GM18951 (cell line): ENCODE results near the gene DHRSX.
"Not testable (repeated sequence)": the region's sequence is repeated elsewhere in the genome, so short reads cannot be mapped to it uniquely, and the experiment has no call there.

Experiments used
- POLR2A ChIP-seq: IDR thresholded peaks from 4 replicates; pipeline ENCODE4 v1.6.1; 2011; ENCODE audit warnings: mild to moderate bottlenecking; ENCODE audit not compliant: insufficient read length, insufficient read depth; ENCODE audit errors: extremely low read depth
- in situ Hi-C: fragments of 300-500 bp; cut with MboI; formaldehyde crosslinking; loops from one replicate; pipeline ENCODE4 v1.12.0; 2022; ENCODE audit warnings: low sequenced_read_pairs, mixed read lengths, inconsistent platforms; ENCODE audit not compliant: unreplicated experiment

DHRSX gene

DNA sequence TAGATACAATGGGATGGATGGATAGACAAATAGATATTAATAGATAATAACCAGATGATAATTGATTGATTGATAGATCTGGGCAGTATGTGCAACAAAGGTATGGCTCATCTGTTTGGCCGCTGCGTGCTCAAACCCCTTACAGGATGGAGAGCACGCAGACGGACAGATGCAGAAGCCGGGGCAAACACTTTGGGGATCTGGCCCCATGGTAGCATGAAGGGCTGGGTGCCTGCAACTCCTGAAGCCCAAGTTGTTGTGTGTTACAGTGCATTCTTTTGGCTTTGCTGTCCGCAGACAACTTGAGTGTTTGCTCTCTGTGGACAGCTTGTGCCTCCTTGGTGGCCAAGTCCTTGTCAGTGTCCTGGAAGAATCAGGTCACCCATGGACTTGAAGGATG, 10.6 kb upstream of the DHRSX start:
- no peak for TF ChIP-seq POLR2A
- in situ Hi-C loops = no loop called here

- in situ Hi-C loops = no loop called here
- no peak for TF ChIP-seq POLR2A
These were observed 8.0 kb upstream of the DHRSX start for GRCh38 chrX:2508648-2509335.

DNA sequence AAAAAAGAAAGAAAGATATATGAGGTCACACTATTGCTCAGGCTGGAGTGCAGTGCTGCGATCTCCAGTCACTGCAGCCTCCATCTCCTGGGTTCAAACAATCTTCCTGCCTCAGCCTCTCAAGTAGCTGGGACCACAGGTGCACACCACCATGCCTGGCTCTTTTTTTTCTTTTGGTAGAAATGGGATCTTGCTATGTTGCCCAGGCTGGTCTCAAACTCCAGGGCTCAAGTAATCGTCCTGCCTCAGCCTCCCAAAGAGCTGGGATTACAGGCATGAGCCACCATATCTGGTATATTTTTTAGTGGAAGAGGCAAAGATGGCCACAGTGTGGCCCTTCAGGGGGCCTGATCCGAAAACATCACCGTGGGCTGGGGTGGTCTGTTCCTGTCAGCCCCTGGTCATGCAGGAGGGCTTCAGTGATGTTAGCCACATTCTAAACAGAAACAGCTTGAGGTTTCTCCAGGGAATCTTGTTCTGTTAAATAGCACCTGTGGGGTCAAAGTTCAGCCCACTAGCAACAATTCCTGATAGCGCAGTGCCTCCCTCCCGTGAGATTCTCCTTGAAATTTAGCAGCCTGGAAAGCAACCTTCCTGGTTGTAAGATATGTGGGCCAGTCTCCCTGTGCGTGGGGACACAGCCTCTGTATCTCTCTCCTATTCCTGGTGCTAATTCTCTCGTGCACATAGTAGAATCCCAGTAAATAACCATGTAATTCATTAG, 7.3 kb upstream of the DHRSX start:
- in situ Hi-C loops = no loop called here
- TF ChIP-seq POLR2A = no peak

DNA sequence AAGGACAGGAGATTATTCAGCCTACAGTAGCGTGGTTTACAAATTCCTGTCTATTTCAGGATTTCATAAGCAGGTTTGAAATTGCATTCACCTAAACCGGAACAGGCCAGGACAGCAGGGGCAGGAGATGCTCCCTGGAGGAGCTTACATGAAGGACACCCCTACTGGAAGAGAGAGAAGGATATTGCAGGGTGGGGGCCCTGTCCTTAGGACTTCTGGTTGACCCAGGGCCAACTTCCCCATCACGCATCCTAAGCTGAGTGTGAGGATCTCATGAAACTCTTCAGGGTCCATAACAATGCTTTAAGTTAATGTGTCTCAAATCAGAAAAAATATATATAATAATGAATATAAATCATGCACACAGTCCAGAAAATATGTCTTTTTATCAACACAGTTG, 6.4 kb upstream of the DHRSX start:
- TF ChIP-seq POLR2A = no peak
- in situ Hi-C loops = no loop called here

DNA sequence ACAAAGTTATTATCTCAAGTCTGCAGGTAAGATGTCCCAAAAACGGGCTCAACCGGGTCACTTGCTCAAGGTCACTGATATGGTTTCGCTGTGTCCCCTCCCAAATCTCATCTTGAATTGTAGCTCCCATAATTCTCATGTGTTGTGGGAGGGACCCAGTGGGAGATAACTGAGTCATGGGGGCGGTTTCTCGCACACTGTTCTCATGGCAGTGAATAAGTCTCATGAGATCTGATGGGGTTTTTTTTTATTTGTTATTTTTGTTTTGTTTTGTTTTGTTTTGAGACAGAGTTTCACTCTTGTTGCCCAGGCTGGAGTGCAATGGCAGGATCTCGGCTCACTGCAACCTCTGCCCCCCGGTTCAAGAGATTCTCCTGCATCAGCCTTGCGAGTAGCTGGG, 4.6 kb upstream of the DHRSX start:
- in situ Hi-C loops = not testable (repeated sequence)

DNA sequence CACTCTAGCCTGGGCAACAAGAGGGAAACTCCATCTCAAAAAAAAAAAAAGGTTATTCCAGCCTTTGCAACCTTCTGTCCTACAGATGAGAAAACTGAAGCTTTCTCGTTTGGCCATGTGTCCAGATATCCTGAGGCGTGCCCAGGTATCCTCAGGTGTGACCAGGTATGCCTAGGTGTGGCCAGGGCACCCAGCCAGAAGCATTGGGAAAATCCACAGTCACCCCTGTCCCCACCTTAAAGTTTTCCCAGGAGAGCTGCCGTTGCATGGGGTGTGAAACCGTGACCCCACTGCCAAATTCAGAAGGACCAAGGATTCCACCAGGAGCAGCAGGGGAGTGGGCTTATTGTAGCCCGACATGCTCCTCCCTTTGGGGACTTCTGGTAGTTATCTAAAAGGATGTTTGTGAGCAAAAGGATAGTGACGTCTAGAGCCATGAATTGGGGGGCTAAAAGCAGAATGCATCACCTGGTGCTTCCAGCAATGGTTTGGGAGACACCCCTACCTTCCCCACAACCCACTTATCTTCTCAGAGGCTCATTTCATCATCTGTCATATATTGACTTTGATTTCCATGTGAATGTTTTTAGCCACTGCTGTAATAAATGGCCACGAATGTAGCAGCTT, 4.0 kb upstream of the DHRSX start:
- no peak for TF ChIP-seq POLR2A
- in situ Hi-C loops = no loop called here

GRCh38 chrX:2503591-2504500, 3.1 kb upstream of the DHRSX start:
- in situ Hi-C loops = no loop called here
- no peak for TF ChIP-seq POLR2A

GRCh38 chrX:2502668-2503519, 2.1 kb upstream of the DHRSX start:
- in situ Hi-C loops = no loop called here
- TF ChIP-seq POLR2A = no peak

DNA sequence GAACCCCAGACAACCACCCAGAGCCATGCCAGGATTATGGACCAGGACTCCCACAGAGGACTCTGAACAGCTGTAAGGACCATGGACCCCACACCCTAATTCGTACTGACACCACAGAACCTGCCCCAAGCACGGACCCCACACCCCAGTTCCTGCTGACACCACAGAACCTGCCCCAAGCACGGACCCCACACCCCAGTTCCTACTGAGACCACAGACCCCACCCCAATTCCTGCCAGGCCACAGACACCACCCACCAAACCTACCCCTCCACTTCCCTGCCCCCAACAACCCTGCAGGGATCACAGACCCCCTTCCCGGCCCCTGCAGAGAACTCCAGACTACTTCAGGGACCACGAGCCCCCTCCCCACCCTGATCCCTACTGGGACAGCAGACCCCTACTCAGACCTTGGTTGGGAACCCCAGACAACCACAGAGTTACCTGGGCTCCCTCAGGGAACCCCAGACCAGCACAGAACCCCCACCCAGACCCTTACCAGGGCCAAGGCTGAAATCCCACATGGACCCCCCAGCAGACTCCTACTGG, 1.4 kb upstream of the DHRSX start:
- no peak for TF ChIP-seq POLR2A
- in situ Hi-C loops = no loop called here

GRCh38 chrX:2501559-2502102, 855 bp upstream of the DHRSX start:
- in situ Hi-C loops = no loop called here
- no peak for TF ChIP-seq POLR2A

DNA sequence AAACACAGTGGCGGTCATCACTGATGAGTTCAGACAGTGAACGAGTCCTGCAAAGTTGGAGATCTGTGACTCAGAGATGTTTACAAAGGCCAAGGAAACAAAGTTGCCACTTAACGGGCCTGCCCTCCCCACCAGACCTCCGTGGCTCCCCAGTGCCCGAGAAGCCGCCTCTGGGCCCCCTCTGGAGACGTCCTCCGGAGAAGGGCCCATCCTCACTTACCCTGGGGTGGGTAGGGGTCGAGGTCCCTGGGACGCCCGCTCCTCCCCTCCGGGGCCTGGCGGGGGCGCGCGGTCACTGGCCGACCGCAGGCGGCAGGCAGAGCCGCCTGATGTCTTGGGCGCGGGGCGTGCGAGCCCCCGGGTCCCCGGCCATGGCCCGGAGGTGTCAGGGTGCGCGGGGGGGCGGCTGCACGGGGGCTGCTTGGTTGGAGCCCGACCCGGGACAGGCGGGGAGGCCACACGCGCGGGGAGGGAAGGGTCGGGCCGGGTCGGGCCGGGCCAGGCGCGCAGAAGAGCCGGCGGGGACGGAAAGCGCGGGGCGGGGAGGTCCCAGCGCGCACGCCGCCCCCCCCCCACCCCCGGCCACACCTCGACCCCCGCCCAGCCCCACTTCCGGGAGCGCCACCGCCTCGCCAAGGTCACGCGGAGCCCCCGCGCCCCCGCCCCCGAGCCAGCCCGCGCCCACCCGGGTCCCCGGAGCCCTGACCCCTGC, 529 bp downstream of the DHRSX start:
- in situ Hi-C loops = no loop called here
- no peak for TF ChIP-seq POLR2A
